Pulmonary artery endothelial cell (primary cell): ENCODE results near the gene ZNF8. TPM values are rescaled to one million over a fixed set of nuclear protein-coding genes. Genes with fewer than 3 reads are reported as not detected.
"Not testable (repeated sequence)": the region's sequence is repeated elsewhere in the genome, so short reads cannot be mapped to it uniquely, and the experiment has no call there.

Experiments
- DNase-seq: peaks from one replicate; pipeline ENCODE4 v3.0.0-alpha.2; 2011; ENCODE audit warnings: low read depth, low spot score
- total RNA-seq: library from RNA; depleted of rRNA; stranded (reverse); fragments of >200 nt; gene quantifications from 2 replicates; pipeline ENCODE4 v1.2.3, GENCODE V29; 2014

ZNF8 gene
- total RNA-seq, 1 donor from 2014 or later: 3.8 TPM

GRCh38 chr19:58294743-58295374, 16.1 kb downstream of the ZNF8 start:
- no peak for DNase-seq

- no peak for DNase-seq
Observed at GRCh38 chr19:58296104-58296503, 17.3 kb downstream of the ZNF8 start.

- no peak for DNase-seq
Observed at GRCh38 chr19:58300620-58301019, 21.9 kb downstream of the ZNF8 start.

- no peak for DNase-seq
Observed at GRCh38 chr19:58304255-58304654, 25.5 kb downstream of the ZNF8 start.

GRCh38 chr19:58304748-58305064, 26.0 kb downstream of the ZNF8 start:
- no peak for DNase-seq

GRCh38 chr19:58305065-58305931, 26.5 kb downstream of the ZNF8 start, which contains the start of gene ERVK3-1:
Gene ERVK3-1 (plus strand): TSS chr19:58305377. CDS start chr19:58312169, 6,792 bp downstream.
- peak; percentile 96 for DNase-seq

GRCh38 chr19:58305932-58306323, 27.2 kb downstream of the ZNF8 start:
- no peak for DNase-seq

GRCh38 chr19:58307736-58308135, 29.0 kb downstream of the ZNF8 start:
- no peak for DNase-seq

- not testable (repeated sequence) for DNase-seq
Observed at GRCh38 chr19:58310685-58311084, 31.9 kb downstream of the ZNF8 start.

GRCh38 chr19:58311345-58311865, 32.6 kb downstream of the ZNF8 start:
- DNase-seq: no peak

GRCh38 chr19:58315580-58315979, 36.8 kb downstream of the ZNF8 start:
- DNase-seq: no peak

- DNase-seq: no peak
Observed at GRCh38 chr19:58317476-58318072, 38.8 kb downstream of the ZNF8 start.

GRCh38 chr19:58318297-58318696, 39.5 kb downstream of the ZNF8 start:
- DNase-seq: no peak

- no peak for DNase-seq
Observed at GRCh38 chr19:58319241-58319640, 40.5 kb downstream of the ZNF8 start.

- DNase-seq: no peak
Observed at GRCh38 chr19:58325311-58326022, 46.7 kb downstream of the ZNF8 start.

GRCh38 chr19:58326501-58326913, 47.8 kb downstream of the ZNF8 start:
- no peak for DNase-seq

GRCh38 chr19:58326914-58327726, 48.4 kb downstream of the ZNF8 start, which contains the start of gene ZSCAN22:
Gene ZSCAN22 (plus strand): TSS chr19:58326994. CDS start chr19:58334803, 7,809 bp downstream.
- peak; percentile 88 for DNase-seq

- DNase-seq: no peak
Observed at GRCh38 chr19:58328999-58329398, 50.2 kb downstream of the ZNF8 start.

GRCh38 chr19:58330458-58330857, 51.7 kb downstream of the ZNF8 start:
- DNase-seq: no peak

- no peak for DNase-seq
Observed at GRCh38 chr19:58332697-58333096, 53.9 kb downstream of the ZNF8 start.
